H1 (cell line): ENCODE measurements around the gene ERV3-1. TPM values are rescaled to one million over a fixed set of nuclear protein-coding genes. Genes with fewer than 3 reads are reported as not detected.

ENCODE experiments used
- CTCF ChIA-PET: fragments of 300-600 bp; sonication (Branson Sonifier 250); formaldehyde crosslinking; loops from one replicate; lab custom pipeline; 2021; ENCODE audit not compliant: partially characterized antibody; lab: Charles Lee
- POLR2A ChIA-PET: fragments of 300-600 bp; sonication (Branson Sonifier 250); formaldehyde crosslinking; loops from one replicate; lab custom pipeline; 2021; ENCODE audit warnings: inconsistent platforms; ENCODE audit not compliant: partially characterized antibody; lab: Charles Lee
- DNase-seq, 2 experiments: peaks; one replicate each; pipeline versions ENCODE4 v3.0.0 to v3.0.0-alpha.2; 2010 to 2022; ENCODE audit warnings: low spot score in 2 of 2, low read depth in 1 of 2, mixed read lengths in 1 of 2
- FAIRE-seq: peaks from 2 replicates; lab custom pipeline; 2011; peaks lifted over from hg19 to GRCh38; lab: Jason Lieb, UNC
- H2AFZ ChIP-seq: 2 replicates; pipeline ENCODE4 v1.8.1; 2012; ENCODE audit warnings: low read length, inconsistent platforms
- H2AK5ac ChIP-seq: 2 replicates; pipeline ENCODE4 v1.6.1; 2013; ENCODE audit warnings: low read depth, low read length
- H2BK120ac ChIP-seq: replicated peaks from 2 replicates; pipeline ENCODE3; 2013; ENCODE audit warnings: low read depth, low read length, inconsistent platforms
- H2BK12ac ChIP-seq: 2 replicates; pipeline ENCODE4 v1.6.1; 2013; ENCODE audit warnings: low read depth, low read length
- H2BK15ac ChIP-seq: 2 replicates; pipeline ENCODE4 v1.6.1; 2013; ENCODE audit warnings: low read length
- H2BK20ac ChIP-seq: 2 replicates; pipeline ENCODE4 v1.6.1; 2013; ENCODE audit warnings: low read length
- H2BK5ac ChIP-seq: 2 replicates; pipeline ENCODE4 v1.6.1; 2013; ENCODE audit warnings: low read depth, low read length
- H3K14ac ChIP-seq: 2 replicates; pipeline ENCODE4 v1.6.1; 2013; ENCODE audit warnings: inconsistent platforms; ENCODE audit not compliant: insufficient read length
- H3K18ac ChIP-seq: 2 replicates; pipeline ENCODE4 v1.6.1; 2013; ENCODE audit warnings: low read length; ENCODE audit errors: extremely low read depth
- H3K23ac ChIP-seq: 2 replicates; pipeline ENCODE4 v1.6.1; 2013; ENCODE audit warnings: inconsistent platforms; ENCODE audit not compliant: insufficient read length
- H3K23me2 ChIP-seq: 2 replicates; pipeline ENCODE4 v1.6.1; 2013; ENCODE audit warnings: low read depth, low read length
- H3K27ac ChIP-seq: 2 replicates; pipeline ENCODE4 v1.6.1; 2011; ENCODE audit warnings: low read depth, low read length, inconsistent platforms
- H3K27me3 ChIP-seq, 4 experiments: replicated peaks in 1 of 4; 1 replicate in 1 of 4; 2 replicates in 3 of 4; pipeline versions ENCODE4 v1.6.1 to v1.8.1; 2011 to 2013; ENCODE audit warnings: low read length in 3 of 4, mild to moderate bottlenecking in 3 of 4, inconsistent platforms in 2 of 4, mixed read lengths in 2 of 4, moderate library complexity in 1 of 4; ENCODE audit not compliant: control insufficient read depth in 3 of 4, insufficient read depth in 3 of 4; ENCODE audit errors: extremely low read depth in 1 of 4
- H3K36me3 ChIP-seq, 4 experiments: 2 replicates each; pipeline versions ENCODE4 v1.6.1 to v1.8.1; 2011 to 2013; ENCODE audit warnings: mild to moderate bottlenecking in 4 of 4, low read length in 3 of 4, moderate library complexity in 2 of 4, control low read depth in 1 of 4, inconsistent platforms in 1 of 4; ENCODE audit not compliant: insufficient read depth in 4 of 4, control insufficient read depth in 2 of 4
- H3K4ac ChIP-seq: replicated peaks from 2 replicates; pipeline ENCODE3; 2013; ENCODE audit warnings: low read length, low read depth, mixed read lengths, inconsistent platforms; ENCODE audit not compliant: insufficient read length
- H3K4me1 ChIP-seq, 4 experiments: replicated peaks in 1 of 4; 1 replicate in 1 of 4; 2 replicates in 3 of 4; pipeline versions ENCODE4 v1.6.1 to v1.8.1; 2011 to 2013; ENCODE audit warnings: low read length in 3 of 4, inconsistent platforms in 2 of 4, mixed read lengths in 1 of 4; ENCODE audit not compliant: insufficient read depth in 4 of 4, control insufficient read depth in 3 of 4
- H3K4me2 ChIP-seq, 2 experiments: 2 replicates each; pipeline versions ENCODE4 v1.6.1 to v1.8.1; 2011 to 2013; ENCODE audit warnings: low read depth in 2 of 2, low read length in 2 of 2, control low read depth in 1 of 2, inconsistent platforms in 1 of 2, mild to moderate bottlenecking in 1 of 2; ENCODE audit not compliant: insufficient read depth in 1 of 2
- H3K4me3 ChIP-seq, 4 experiments: fragments of 200-600, 300-600 bp in 1 of 4; sonication (generic), shearing (Covaris generic), sonication (Bioruptor Twin) in 1 of 4; 2 replicates each; pipeline versions ENCODE4 v1.5.1 to v1.8.1; 2011 to 2016; ENCODE audit warnings: low read length in 4 of 4, low read depth in 3 of 4, control low read depth in 2 of 4, inconsistent platforms in 2 of 4, mild to moderate bottlenecking in 2 of 4, mixed read lengths in 1 of 4, moderate library complexity in 1 of 4; ENCODE audit not compliant: insufficient read depth in 2 of 4; ENCODE audit errors: extremely low read depth in 1 of 4
- H3K56ac ChIP-seq: replicated peaks from 2 replicates; pipeline ENCODE3; 2013; ENCODE audit warnings: low read depth, mild to moderate bottlenecking, mixed read lengths, low read length, inconsistent platforms; ENCODE audit not compliant: insufficient read length
- H3K79me1 ChIP-seq: 2 replicates; pipeline ENCODE4 v1.6.1; 2013; ENCODE audit warnings: low read depth, low read length, control low read depth
- H3K79me2 ChIP-seq, 2 experiments: 2 replicates each; pipeline versions ENCODE4 v1.6.1 to v1.8.1; 2012 to 2013; ENCODE audit warnings: low read length in 2 of 2, mild to moderate bottlenecking in 2 of 2, inconsistent platforms in 1 of 2; ENCODE audit not compliant: insufficient read depth in 2 of 2, control insufficient read depth in 1 of 2
- H3K9ac ChIP-seq, 4 experiments: replicated peaks in 1 of 4; 1 replicate in 1 of 4; 2 replicates in 3 of 4; pipeline versions ENCODE4 v1.6.1 to v1.8.1; 2011 to 2013; ENCODE audit warnings: low read depth in 3 of 4, low read length in 3 of 4, control low read depth in 2 of 4, mild to moderate bottlenecking in 2 of 4, moderate library complexity in 2 of 4, inconsistent platforms in 1 of 4; ENCODE audit errors: extremely low read depth in 1 of 4
- H3K9me3 ChIP-seq, 2 experiments: 2 replicates each; pipeline versions ENCODE4 v1.6.1 to v1.8.1; 2012 to 2013; ENCODE audit warnings: mild to moderate bottlenecking in 2 of 2, moderate library complexity in 2 of 2, control low read depth in 1 of 2, inconsistent platforms in 1 of 2, low read depth in 1 of 2, low read length in 1 of 2, mixed read lengths in 1 of 2; ENCODE audit not compliant: insufficient read depth in 2 of 2
- H4K20me1 ChIP-seq, 2 experiments: replicated peaks in 1 of 2; 2 replicates each; pipeline versions ENCODE3 to v1.8.1; 2011 to 2013; ENCODE audit warnings: inconsistent platforms in 2 of 2, low read length in 2 of 2, mild to moderate bottlenecking in 1 of 2; ENCODE audit not compliant: insufficient read depth in 2 of 2, control insufficient read depth in 1 of 2
- H4K5ac ChIP-seq: 2 replicates; pipeline ENCODE4 v1.6.1; 2013; ENCODE audit warnings: low read length, low read depth, mixed read lengths, inconsistent platforms; ENCODE audit not compliant: insufficient read length
- H4K8ac ChIP-seq: 2 replicates; pipeline ENCODE4 v1.8.0; 2013; ENCODE audit warnings: mild to moderate bottlenecking, moderate library complexity, low read length, inconsistent platforms; ENCODE audit not compliant: insufficient read depth; ENCODE audit errors: extremely low read depth
- H4K91ac ChIP-seq: replicated peaks from 2 replicates; pipeline ENCODE3; 2013; ENCODE audit warnings: low read length, mixed read lengths, inconsistent platforms; ENCODE audit not compliant: insufficient read length
- ASH2L ChIP-seq: fragments of 200-600, 300-600 bp; sonication (generic); IDR thresholded peaks from one replicate; pipeline ENCODE4 v1.7.1; 2017; ENCODE audit warnings: low read length
- CREB1 ChIP-seq: IDR thresholded peaks from 2 replicates; pipeline ENCODE4 v1.6.1; 2012; ENCODE audit warnings: inconsistent platforms
- EZH2 ChIP-seq: fragments of 200-600 bp; sonication (generic); IDR thresholded peaks from 2 replicates; pipeline ENCODE4 v1.7.1; 2012; ENCODE audit warnings: low read depth, mild to moderate bottlenecking, moderate library complexity, low read length, inconsistent platforms; ENCODE audit not compliant: severe bottlenecking
- KDM5A ChIP-seq: fragments of 200-600 bp; IDR thresholded peaks from 2 replicates; pipeline ENCODE4 v1.7.1; 2012; ENCODE audit warnings: mild to moderate bottlenecking, low read length, inconsistent platforms, mixed read lengths
- SP4 ChIP-seq: IDR thresholded peaks from 2 replicates; pipeline ENCODE4 v1.6.1; 2012; ENCODE audit warnings: low read length, inconsistent platforms
- TAF1 ChIP-seq: IDR thresholded peaks from 2 replicates; pipeline ENCODE4 v1.6.1; 2011; ENCODE audit warnings: mild to moderate bottlenecking, low read depth, low read length
- TBP ChIP-seq: IDR thresholded peaks from 2 replicates; pipeline ENCODE4 v1.6.1; 2011; ENCODE audit warnings: low read depth, low read length, improper control_type of control experiment
- YY1 ChIP-seq: IDR thresholded peaks from 2 replicates; pipeline ENCODE4 v1.6.1; 2011; ENCODE audit warnings: low read depth, mild to moderate bottlenecking, low read length
- WGBS, 2 experiments: shearing (Covaris generic) in 1 of 2; methylation state at CpG; one replicate each; pipeline versions ENCODE4 v1.1.6 to v1.1.7; 2013 to 2015; ENCODE audit warnings: low lambda C conversion rate in 2 of 2, mixed read lengths in 2 of 2, inconsistent platforms in 1 of 2, low coverage in 1 of 2, missing lambda C conversion rate in 1 of 2; ENCODE audit not compliant: insufficient replicate concordance in 2 of 2, insufficient coverage in 1 of 2, insufficient read length in 1 of 2; ENCODE audit errors: extremely low coverage in 1 of 2, missing lambda C conversion rate in 1 of 2; 5-methylcytosine and 5-hydroxymethylcytosine counted together
- polyA plus RNA-seq, 7 experiments: library from polyadenylated mRNA; depleted of rRNA in 3 of 7; stranded (reverse) in 5 of 7; unstranded in 2 of 7; fragments of >200 nt in 5 of 7; fragments of 200-250 nt in 2 of 7; gene quantifications; 1 replicate in 5 of 7; 2 replicates in 1 of 7; 4 replicates in 1 of 7; pipeline versions ENCODE4 v1.2.1 to v1.2.3, GENCODE V29; 2011 to 2013; ENCODE audit warnings: missing spikeins in 2 of 7, mixed read lengths in 2 of 7
- total RNA-seq: library from RNA; stranded (reverse); fragmentation: NEBNext Ultra II Directional; extraction: Animal tissue kit (Norgen Biotek cat#: 25700); gene quantifications from 2 replicates; pipeline ENCODE4 v1.2.1, GENCODE V29; 2021

Gene ERV3-1
- total and polyA plus RNA-seq, 2 of the 8 experiments (the other 6 are each of a cell fraction or from before 2014, with no cell fraction given) = 9.5 to 9.7 TPM

- H2AFZ ChIP-seq = no peak overlapping the region
- no peak overlapping the region for H3K9ac ChIP-seq
- no peak overlapping the region for H4K8ac ChIP-seq
- DNase-seq (no peak), FAIRE-seq (no peak)
- H3K27ac ChIP-seq = no peak overlapping the region
- H2AK5ac ChIP-seq = no peak overlapping the region
- H3K4me2 ChIP-seq = no peak overlapping the region
- WGBS, 2 experiments = 6% methylated on average over 1 of the region's 1 CpG; no CpG with 5 or more reads in 1 of the 2 experiments
- POLR2A ChIA-PET = no interaction called here
- peaks cover 2 to 7% (median 6%) of the 10 kb centered on the region in 4 experiments; a peak in 5 of 7 replicates for H3K4me1 ChIP-seq
- no peak overlapping the region for H2BK12ac ChIP-seq
- no peak overlapping the region for H3K23ac ChIP-seq
- H3K79me1 ChIP-seq = peaks cover 6% of the 10 kb centered on the region
- no peak overlapping the region for H3K18ac ChIP-seq
- H3K14ac ChIP-seq = no peak overlapping the region
- H2BK15ac ChIP-seq = no peak overlapping the region
- TF ChIP-seq EZH2 = no peak
- no peak for TF ChIP-seq CREB1
- TF ChIP-seq SP4 = no peak
- TF ChIP-seq TBP = no peak
- no peak for TF ChIP-seq ASH2L
- no peak for TF ChIP-seq KDM5A
- no peak for TF ChIP-seq TAF1
- no peak for TF ChIP-seq YY1
- no peak overlapping the region for H3K56ac ChIP-seq
- H4K5ac ChIP-seq = no peak overlapping the region
- H3K36me3 ChIP-seq = peaks cover 2 to 22% (median 6%) of the 10 kb centered on the region in 4 experiments; a peak in 6 of 8 replicates
- H3K4me3 ChIP-seq = no peak overlapping the region
- H4K20me1 ChIP-seq = no peaks in the 10 kb centered on the region
- no peak overlapping the region for H2BK5ac ChIP-seq
- H2BK120ac ChIP-seq = no peak overlapping the region
- peaks cover 0 to 49% of the 10 kb centered on the region in 2 experiments; a peak in 3 of 4 replicates for H3K79me2 ChIP-seq
- peaks cover 15 to 21% of the 10 kb centered on the region in 2 experiments for H3K9me3 ChIP-seq
- no peaks in the 10 kb centered on the region for H3K27me3 ChIP-seq
- 0 out of 2 replicates have a peak, but pooled peaks cover 2% of the 10 kb centered on the region for H3K23me2 ChIP-seq
- H2BK20ac ChIP-seq = no peak overlapping the region
- no peak overlapping the region for H3K4ac ChIP-seq
- CTCF ChIA-PET = interaction anchor here (0.6 kb wide), 1 partner anchor 12 kb away, joined by 3 read pairs; no protein-coding TSS in a partner anchor
- no peak overlapping the region for H4K91ac ChIP-seq
These were observed 5.1 kb downstream of the ERV3-1 start for GRCh38 chr7:65001291-65001814.
